PFSK-1 (cell line): Measurements from ENCODE around the gene BEST2.

Source experiments
- REST ChIP-seq, 2 experiments: IDR thresholded peaks; 2 replicates each; pipeline versions ENCODE4 v1.6.1 to v1.8.0; 2011 to 2012; ENCODE audit warnings: low read depth in 2 of 2, low read length in 2 of 2, control low read depth in 1 of 2, inconsistent platforms in 1 of 2, mild to moderate bottlenecking in 1 of 2, moderate library complexity in 1 of 2; ENCODE audit not compliant: insufficient read depth in 1 of 2
- SIN3A ChIP-seq: IDR thresholded peaks from 2 replicates; pipeline ENCODE4 v1.6.1; 2012; ENCODE audit warnings: mild to moderate bottlenecking, low read length, moderate library complexity, borderline replicate concordance; ENCODE audit not compliant: insufficient read depth

DNA sequence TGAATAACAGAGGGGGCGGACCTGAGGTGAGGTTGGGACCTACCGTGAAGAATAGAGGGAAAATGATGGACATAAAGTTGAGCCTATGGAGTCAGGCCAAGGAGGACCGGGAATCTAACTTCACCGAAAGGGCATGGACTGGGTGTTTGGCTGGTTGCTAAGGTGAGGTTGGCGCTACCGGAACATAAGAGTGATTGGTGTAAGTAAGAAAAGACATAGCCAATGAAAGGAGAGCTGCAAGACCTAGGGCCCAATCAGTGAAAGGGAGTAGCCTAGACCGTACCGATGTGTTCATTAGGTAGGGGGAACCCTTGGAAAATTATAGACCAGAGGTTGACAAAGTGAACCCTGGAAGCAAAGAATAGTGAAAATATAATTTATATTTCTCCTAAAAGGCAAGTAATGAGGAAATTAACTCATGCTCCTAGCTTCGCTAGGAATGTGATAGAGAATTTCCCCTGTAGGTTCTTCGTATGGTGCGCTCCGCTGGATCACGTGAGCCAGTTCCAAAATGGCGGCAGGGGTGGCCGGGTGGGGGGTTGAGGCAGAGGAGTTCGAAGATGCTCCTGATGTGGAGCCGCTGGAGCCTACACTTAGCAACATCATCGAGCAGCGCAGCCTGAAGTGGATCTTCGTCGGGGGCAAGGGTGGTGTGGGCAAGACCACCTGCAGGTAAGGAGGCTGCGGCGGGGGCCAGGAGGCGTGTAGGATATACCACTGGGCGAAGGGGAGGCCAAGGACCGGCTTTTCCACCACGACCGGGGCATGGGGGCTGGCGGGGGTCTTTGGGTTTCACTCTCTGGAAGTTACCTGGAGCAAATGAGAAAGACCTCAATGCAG is 14.4 kb upstream of the BEST2 start, which contains the start of gene GET3:
- TF ChIP-seq SIN3A (no peak; the same call in 1 of the 2 replicates), REST (IDR thresholded peaks at IDR 0.05; ENCODE audit: insufficient read depth in 1 of 2, low read depth in 2 of 2, low read length in 2 of 2) (peak in 1 of 2 experiments; percentile 44; a peak in 1 of 4 replicates)
